GM10248 (cell line): ENCODE data around the gene SLC38A2.

Source experiments
- CTCF ChIA-PET: fragments of 300-600 bp; sonication (Branson Sonifier 250); formaldehyde crosslinking; extraction: SDS; loops from one replicate; lab custom pipeline; 2021; ENCODE audit warnings: antibody characterized with exemption; lab: Yijun Ruan, JAX
- POLR2A ChIA-PET: fragments of 350-650 bp; sonication (Branson Sonifier 250); formaldehyde crosslinking; extraction: SDS; loops from one replicate; lab custom pipeline; 2020; ENCODE audit warnings: antibody characterized with exemption; lab: Yijun Ruan, JAX
- DNase-seq: peaks from one replicate; pipeline ENCODE4 v3.0.0; 2012; ENCODE audit errors: extremely low spot score
- CTCF ChIP-seq: IDR thresholded peaks from 2 replicates; pipeline ENCODE4 v1.5.1; 2012; ENCODE audit warnings: mild to moderate bottlenecking, low read depth; ENCODE audit errors: extremely low read depth, missing control alignments, control extremely low read depth

SLC38A2 gene

GRCh38 chr12:46410495-46410894 is 37.9 kb upstream of the SLC38A2 start:
- no peak for TF ChIP-seq CTCF
- DNase-seq = no peak
- ChIA-PET CTCF (interaction anchor here (1.9 kb wide), 1 partner anchor 18 kb away, joined by 4 read pairs; no protein-coding TSS in a partner anchor), POLR2A (no interaction called here)

- POLR2A ChIA-PET = no interaction called here
- CTCF ChIA-PET = interaction anchor here (1.9 kb wide), 1 partner anchor 19 kb away, joined by 4 read pairs; no protein-coding TSS in a partner anchor
- no peak for DNase-seq
- TF ChIP-seq CTCF = no peak
Measured at GRCh38 chr12:46409974-46410373, 37.4 kb upstream of the SLC38A2 start.

- DNase-seq = no peak
- ChIA-PET POLR2A (no interaction called here), CTCF (interaction anchor here (1.9 kb wide), 1 partner anchor 19 kb away, joined by 4 read pairs; no protein-coding TSS in a partner anchor)
- no peak for TF ChIP-seq CTCF
Measured at GRCh38 chr12:46409342-46409741, 36.8 kb upstream of the SLC38A2 start.

GRCh38 chr12:46408441-46408840 is 35.9 kb upstream of the SLC38A2 start:
- no peak for DNase-seq
- POLR2A ChIA-PET = no interaction called here
- CTCF ChIA-PET = no interaction called here
- TF ChIP-seq CTCF = no peak

GRCh38 chr12:46407361-46407760 is 34.8 kb upstream of the SLC38A2 start:
- DNase-seq = no peak
- ChIA-PET POLR2A (no interaction called here), CTCF (no interaction called here)
- no peak for TF ChIP-seq CTCF

- ChIA-PET POLR2A (no interaction called here), CTCF (interaction anchor here (1.3 kb wide), 1 partner anchor 16 kb away, joined by 3 read pairs; no protein-coding TSS in a partner anchor)
- DNase-seq = no peak
- no peak for TF ChIP-seq CTCF
Measured at GRCh38 chr12:46406352-46407027, 33.9 kb upstream of the SLC38A2 start.
